BLaER1 treated with 17β-estradiol and CSF1 and Interleukin-3, amounts not matched to agents 10 nM and 100 nM (cell line): ENCODE data around the gene TMEM11.

Source experiments
- H3K27ac ChIP-seq, 11 experiments: shearing (Covaris generic); formaldehyde crosslinking; 2 replicates each; pipeline ENCODE4 v1.8.1; 2022
- H3K27me3 ChIP-seq, 11 experiments: shearing (Covaris generic); formaldehyde crosslinking; 2 replicates each; pipeline ENCODE4 v1.8.1; 2022
- H3K36me3 ChIP-seq, 11 experiments: shearing (Covaris generic); formaldehyde crosslinking; 2 replicates each; pipeline ENCODE4 v1.8.1; 2022
- H3K4me1 ChIP-seq, 10 experiments: shearing (Covaris generic); formaldehyde crosslinking; 2 replicates each; pipeline ENCODE4 v1.8.1; 2022
- H3K4me2 ChIP-seq, 11 experiments: shearing (Covaris generic); formaldehyde crosslinking; 2 replicates each; pipeline ENCODE4 v1.8.1; 2022
- H3K4me3 ChIP-seq, 10 experiments: shearing (Covaris generic); formaldehyde crosslinking; 2 replicates each; pipeline ENCODE4 v1.8.1; 2022
- H3K9ac ChIP-seq, 11 experiments: shearing (Covaris generic); formaldehyde crosslinking; 2 replicates each; pipeline ENCODE4 v1.8.1; 2022
- H3K9me3 ChIP-seq, 11 experiments: shearing (Covaris generic); formaldehyde crosslinking; replicated peaks in 1 of 11; 2 replicates each; pipeline ENCODE4 v1.8.1; 2022
- H4K20me1 ChIP-seq, 11 experiments: shearing (Covaris generic); formaldehyde crosslinking; 2 replicates each; pipeline ENCODE4 v1.8.1; 2022
- Cebpa-rat ChIP-seq, 11 experiments: shearing (Covaris generic); IDR thresholded peaks; 2 replicates each; pipeline ENCODE4 v1.8.1; 2022

The TMEM11 gene

DNA sequence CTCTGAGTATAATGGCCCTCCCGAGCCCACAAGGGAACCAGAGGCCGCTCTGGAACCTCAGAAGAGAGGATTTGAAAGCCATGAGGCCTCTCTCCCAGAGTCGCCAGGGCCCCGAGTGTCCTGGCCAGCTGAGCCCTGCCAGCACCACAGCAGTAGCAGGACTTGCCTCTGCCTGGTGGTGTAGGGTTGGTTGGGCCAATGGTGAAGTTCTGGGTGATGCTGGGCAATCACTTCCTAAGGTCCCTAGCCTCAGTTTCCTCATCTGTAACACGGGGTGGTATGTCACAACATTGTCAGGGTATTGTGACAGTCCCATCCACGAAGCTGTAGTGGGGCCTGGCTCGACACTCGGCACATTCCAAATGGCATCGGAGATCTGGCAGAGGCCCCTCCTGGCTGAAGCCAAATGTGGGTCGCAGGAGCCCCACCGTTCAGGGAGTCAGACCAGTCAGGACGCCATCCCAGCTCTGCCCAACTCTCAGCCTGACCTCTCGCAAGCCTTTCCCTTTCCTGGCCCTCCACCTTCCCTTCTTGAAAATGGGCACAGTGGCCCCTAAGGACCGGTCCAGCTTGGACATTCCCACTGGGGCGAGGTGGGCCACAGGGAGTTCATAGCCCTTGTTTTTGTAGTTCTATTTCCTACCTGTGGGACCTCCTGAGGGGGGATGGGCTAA lies 37.5 kb upstream of the TMEM11 start:
- Histone ChIP-seq H3K4me1 (peaks cover 11 to 31% (median 23%) of the 10 kb centered on the region in 10 experiments), H3K36me3 (no peaks in the 10 kb centered on the region; a peak in 1 of 22 replicates), H3K9ac (no peak overlapping the region), H3K9me3 (no peaks in the 10 kb centered on the region), H3K4me2 (peak overlapping the region in 4 of 11 experiments; percentile 35 to 97 (median 88); a peak in 4 of 22 replicates), H3K27ac (no peak overlapping the region), H3K4me3 (no peak overlapping the region), H4K20me1 (peaks cover 0 to 44% (median 11%) of the 10 kb centered on the region in 11 experiments; a peak in 11 of 22 replicates), H3K27me3 (peaks cover 6 to 33% (median 21%) of the 10 kb centered on the region in 11 experiments; a peak in 21 of 22 replicates)
- no peak for TF ChIP-seq Cebpa-rat (IDR thresholded peaks at IDR 0.05)

DNA sequence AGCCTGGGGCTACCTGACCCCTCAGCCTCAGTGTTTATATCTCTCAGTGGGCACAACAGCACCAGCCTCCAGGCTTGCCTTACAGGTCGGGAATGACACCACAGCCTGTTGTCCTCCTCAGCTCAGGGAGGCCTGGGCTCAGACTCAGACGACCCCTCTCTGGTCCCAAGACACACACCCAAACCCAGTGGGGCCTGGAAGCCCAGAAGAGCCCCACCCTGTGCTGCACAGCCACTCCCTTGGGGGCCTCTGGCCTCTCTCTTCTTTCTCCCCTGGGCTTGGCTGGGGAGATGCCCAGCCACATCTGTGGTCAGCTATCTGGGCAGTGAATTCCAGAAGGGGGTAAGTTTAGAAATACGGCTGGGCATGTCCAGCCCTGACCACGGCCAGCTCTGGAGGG lies 36.9 kb upstream of the TMEM11 start:
- Histone ChIP-seq H3K9me3 (no peaks in the 10 kb centered on the region), H3K27ac (no peak overlapping the region), H3K36me3 (no peaks in the 10 kb centered on the region; a peak in 1 of 22 replicates), H3K4me2 (peak overlapping the region in 4 of 11 experiments; percentile 1 to 35 (median 15); a peak in 2 of 22 replicates), H3K4me3 (no peak overlapping the region), H3K4me1 (peaks cover 11 to 33% (median 24%) of the 10 kb centered on the region in 10 experiments), H3K9ac (peak overlapping the region in 1 of 11 experiments; percentile 14; a peak in 1 of 22 replicates), H3K27me3 (peaks cover 6 to 33% (median 21%) of the 10 kb centered on the region in 11 experiments; a peak in 21 of 22 replicates), H4K20me1 (peaks cover 0 to 44% (median 11%) of the 10 kb centered on the region in 11 experiments; a peak in 11 of 22 replicates)
- TF ChIP-seq Cebpa-rat (IDR thresholded peaks at IDR 0.05) = no peak

DNA sequence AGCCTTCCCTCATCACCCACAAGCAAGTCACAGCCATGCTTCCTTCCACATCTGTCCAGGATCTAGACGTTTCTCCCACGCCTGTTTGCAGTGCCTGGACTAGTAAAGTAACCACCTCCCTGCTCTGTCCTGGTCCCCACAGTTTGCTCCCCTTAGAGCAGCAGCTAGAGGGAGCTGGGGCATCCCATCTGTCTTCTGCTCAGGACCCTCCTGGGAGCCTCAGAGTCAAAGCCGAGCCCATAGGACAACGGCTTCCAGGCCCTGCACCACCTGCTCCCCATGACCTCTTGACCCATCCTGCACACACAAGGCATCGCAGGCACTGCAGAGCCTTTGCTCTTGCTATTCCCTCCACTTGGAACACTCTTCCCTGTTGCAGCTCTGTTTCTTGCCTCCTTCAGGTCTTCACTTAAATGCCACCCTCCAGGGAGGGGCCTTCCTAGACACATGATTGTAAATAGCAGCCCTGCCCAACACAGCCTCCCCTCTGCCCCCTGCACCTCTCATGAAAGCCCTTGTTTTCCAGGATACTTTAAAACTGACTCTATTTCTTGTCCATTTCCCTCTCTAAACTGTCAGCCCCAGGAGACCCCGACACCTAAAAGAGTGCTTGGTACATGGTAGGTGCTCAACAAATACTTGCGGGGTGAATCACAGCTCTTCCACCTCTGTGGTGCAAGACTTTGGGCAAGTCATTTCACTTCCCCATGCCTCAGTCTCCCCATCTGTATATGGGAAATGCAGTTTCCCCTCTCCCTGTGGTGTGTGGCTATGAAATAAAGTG lies 36.2 kb upstream of the TMEM11 start:
- no peak for TF ChIP-seq Cebpa-rat (IDR thresholded peaks at IDR 0.05)
- Histone ChIP-seq H3K36me3 (no peaks in the 10 kb centered on the region; a peak in 1 of 22 replicates), H3K9me3 (no peaks in the 10 kb centered on the region), H4K20me1 (peaks cover 0 to 46% (median 11%) of the 10 kb centered on the region in 11 experiments; a peak in 11 of 22 replicates), H3K27me3 (peaks cover 6 to 33% (median 21%) of the 10 kb centered on the region in 11 experiments; a peak in 21 of 22 replicates), H3K4me1 (peaks cover 11 to 40% (median 31%) of the 10 kb centered on the region in 10 experiments), H3K4me2 (peak overlapping the region in 7 of 11 experiments; percentile 1 to 35 (median 24); a peak in 7 of 22 replicates), H3K9ac (no peak overlapping the region), H3K4me3 (no peak overlapping the region), H3K27ac (no peak overlapping the region)

- Histone ChIP-seq H3K4me2 (no peak overlapping the region; a peak in 1 of 22 replicates), H3K27me3 (peaks cover 6 to 27% (median 21%) of the 10 kb centered on the region in 11 experiments; a peak in 21 of 22 replicates), H3K36me3 (no peaks in the 10 kb centered on the region; a peak in 1 of 22 replicates), H3K4me3 (no peak overlapping the region), H3K9me3 (no peaks in the 10 kb centered on the region), H3K4me1 (peaks cover 11 to 47% (median 33%) of the 10 kb centered on the region in 10 experiments), H3K9ac (no peak overlapping the region; a peak in 1 of 22 replicates), H4K20me1 (peaks cover 0 to 55% (median 11%) of the 10 kb centered on the region in 11 experiments; a peak in 11 of 22 replicates), H3K27ac (no peak overlapping the region)
- no peak for TF ChIP-seq Cebpa-rat (IDR thresholded peaks at IDR 0.05)
These were observed 35.3 kb upstream of the TMEM11 start for GRCh38 chr17:21249086-21249795.

DNA sequence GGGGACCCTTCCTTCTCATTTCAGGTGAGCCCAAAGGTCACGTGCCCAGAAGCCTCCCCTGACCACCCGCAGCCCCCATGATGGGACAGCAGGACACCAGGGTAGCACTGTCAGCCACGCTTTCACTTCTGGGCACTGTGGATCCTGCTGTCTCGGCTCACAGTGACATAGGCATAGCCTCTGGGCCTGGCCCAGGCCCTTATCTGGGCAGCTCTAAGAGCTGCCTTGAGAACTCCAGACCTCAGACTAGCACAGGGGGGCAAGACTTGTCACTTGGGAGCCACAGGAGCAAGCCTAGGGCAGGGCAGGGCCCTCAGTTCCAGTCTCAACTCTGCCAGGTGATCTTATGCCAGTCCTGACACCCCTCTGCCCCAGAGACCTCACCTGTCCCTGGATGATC lies 34.5 kb upstream of the TMEM11 start:
- no peak overlapping the region for H3K4me2 ChIP-seq

DNA sequence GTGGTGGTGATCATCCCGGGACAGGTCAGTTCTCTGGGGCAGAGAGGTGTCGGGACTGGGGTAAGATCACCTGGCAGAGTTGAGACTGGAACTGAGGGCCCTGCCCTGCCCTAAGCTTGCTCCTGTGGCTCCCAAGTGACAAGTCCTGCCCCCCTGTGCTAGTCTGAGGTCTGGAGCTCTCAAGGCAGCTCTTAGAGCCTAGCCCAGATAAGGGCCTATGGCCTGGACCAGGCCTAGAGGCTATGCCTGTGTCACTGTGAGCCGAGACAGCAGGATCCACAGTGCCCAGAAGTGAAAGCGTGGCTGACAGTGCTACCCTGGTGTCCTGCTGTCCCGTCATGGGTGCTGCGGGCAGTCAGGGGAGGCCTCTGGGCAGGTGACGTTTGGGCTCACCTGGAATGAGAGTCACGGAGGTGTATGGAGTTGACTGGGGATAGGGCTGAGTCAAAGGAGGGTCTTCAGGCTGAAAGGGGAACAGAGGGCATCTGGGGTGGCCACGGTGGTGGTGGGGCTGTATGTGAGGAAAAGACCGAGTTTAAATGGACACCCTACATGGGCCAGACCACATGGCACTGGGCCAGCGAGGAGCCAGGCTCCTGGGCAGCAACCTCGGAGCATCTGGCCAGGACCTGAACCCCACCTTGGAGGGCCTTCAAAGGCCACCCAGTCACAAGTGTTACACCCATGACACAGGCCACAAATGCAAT lies 33.7 kb upstream of the TMEM11 start:
- Histone ChIP-seq H3K9me3 (no peaks in the 10 kb centered on the region), H3K4me2 (no peak overlapping the region), H3K27ac (no peak overlapping the region), H3K4me1 (peaks cover 4 to 53% (median 32%) of the 10 kb centered on the region in 10 experiments; a peak in 17 of 20 replicates), H3K9ac (no peak overlapping the region), H4K20me1 (peaks cover 0 to 69% (median 16%) of the 10 kb centered on the region in 11 experiments; a peak in 11 of 22 replicates), H3K4me3 (no peak overlapping the region), H3K27me3 (peaks cover 5 to 16% (median 13%) of the 10 kb centered on the region in 11 experiments; a peak in 21 of 22 replicates), H3K36me3 (peaks cover 0 to 5% (median 0%) of the 10 kb centered on the region in 11 experiments; a peak in 1 of 22 replicates)
- no peak for TF ChIP-seq Cebpa-rat (IDR thresholded peaks at IDR 0.05)

More for the DNA sequence above, 34.5 kb upstream of the TMEM11 start:
- Histone ChIP-seq H3K9ac (no peak overlapping the region; a peak in 1 of 22 replicates), H3K4me1 (peaks cover 5 to 47% (median 27%) of the 10 kb centered on the region in 10 experiments; a peak in 17 of 20 replicates), H3K27ac (no peak overlapping the region), H3K36me3 (no peaks in the 10 kb centered on the region; a peak in 1 of 22 replicates), H3K4me3 (no peak overlapping the region), H3K9me3 (no peaks in the 10 kb centered on the region), H4K20me1 (peaks cover 0 to 61% (median 16%) of the 10 kb centered on the region in 11 experiments; a peak in 11 of 22 replicates), H3K27me3 (peaks cover 6 to 21% (median 18%) of the 10 kb centered on the region in 11 experiments; a peak in 21 of 22 replicates)
- no peak for TF ChIP-seq Cebpa-rat (IDR thresholded peaks at IDR 0.05)

DNA sequence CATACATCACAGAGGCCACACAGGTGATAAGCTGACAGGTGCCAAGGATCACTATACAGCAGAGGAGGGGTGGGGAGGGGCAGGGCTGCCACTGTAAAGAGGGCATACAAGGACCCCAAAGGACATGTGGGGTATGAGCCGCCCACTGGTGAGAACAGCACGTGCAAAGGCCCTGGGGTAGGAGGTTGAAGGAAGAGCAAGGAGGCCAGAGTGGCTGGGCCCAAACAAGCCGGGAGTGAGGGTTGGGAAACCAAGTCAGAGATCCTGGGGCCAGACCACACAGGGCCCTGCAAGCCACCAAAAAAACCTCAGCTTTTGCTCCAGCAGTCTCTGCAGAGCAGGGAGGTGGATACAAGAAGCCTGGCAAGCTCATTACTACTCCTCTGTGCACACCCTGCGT lies 32.7 kb upstream of the TMEM11 start:
- no peaks in the 10 kb centered on the region for H3K9me3 ChIP-seq
- H3K27ac ChIP-seq = no peak overlapping the region
- peaks cover 7 to 57% (median 36%) of the 10 kb centered on the region in 10 experiments; a peak in 19 of 20 replicates for H3K4me1 ChIP-seq
- H3K4me2 ChIP-seq = no peak overlapping the region
- peaks cover 0 to 5% (median 0%) of the 10 kb centered on the region in 11 experiments; a peak in 1 of 22 replicates for H3K36me3 ChIP-seq
- peaks cover 0 to 6% (median 3%) of the 10 kb centered on the region in 11 experiments; a peak in 8 of 22 replicates for H3K27me3 ChIP-seq
- peaks cover 0 to 72% (median 21%) of the 10 kb centered on the region in 11 experiments; a peak in 13 of 22 replicates for H4K20me1 ChIP-seq
- no peak overlapping the region for H3K9ac ChIP-seq
- H3K4me3 ChIP-seq = no peak overlapping the region
- TF ChIP-seq Cebpa-rat (IDR thresholded peaks at IDR 0.05) = no peak
